Measurements from ENCODE around the gene DGCR6.
"Not testable (repeated sequence)": the region's sequence is repeated elsewhere in the genome, so short reads cannot be mapped to it uniquely, and the experiment has no call there.

Gene DGCR6
- total RNA-seq = 0.13 to 0.77 reads per million in 2 donors

- no peak for DNase-seq
These were observed at the start of gene DGCR6 for GRCh38 chr22:18905540-18906409. Gene DGCR6 (plus strand): TSS chr22:18906320. CDS start chr22:18906375, 55 bp downstream.

GRCh38 chr22:18859314-18859713 lies 46.8 kb upstream of the DGCR6 start:
- DNase-seq = not testable (repeated sequence)

- not testable (repeated sequence) for DNase-seq
These were observed 24.9 kb upstream of the DGCR6 start for GRCh38 chr22:18881260-18881659.

GRCh38 chr22:18884465-18884864 lies 21.7 kb upstream of the DGCR6 start:
- DNase-seq = not testable (repeated sequence)

GRCh38 chr22:18888115-18888514 lies 18.0 kb upstream of the DGCR6 start:
- DNase-seq = no peak

- not testable (repeated sequence) for DNase-seq
These were observed 15.5 kb upstream of the DGCR6 start for GRCh38 chr22:18890510-18891192.

GRCh38 chr22:18893775-18894174 lies 12.3 kb upstream of the DGCR6 start:
- not testable (repeated sequence) for DNase-seq

- DNase-seq = not testable (repeated sequence)
These were observed 10.0 kb upstream of the DGCR6 start for GRCh38 chr22:18896037-18896657.

GRCh38 chr22:18906410-18906745 lies 258 bp downstream of the DGCR6 start:
- not testable (repeated sequence) for DNase-seq

GRCh38 chr22:18906896-18907295 lies 776 bp downstream of the DGCR6 start:
- no peak for DNase-seq

- DNase-seq = no peak
These were observed 3.4 kb downstream of the DGCR6 start for GRCh38 chr22:18909556-18909955.

- not testable (repeated sequence) for DNase-seq
These were observed 5.4 kb downstream of the DGCR6 start for GRCh38 chr22:18911535-18911934.

- DNase-seq = not testable (repeated sequence)
These were observed 6.3 kb downstream of the DGCR6 start for GRCh38 chr22:18912264-18912946.

GRCh38 chr22:18914558-18914957 lies 8.4 kb downstream of the DGCR6 start:
- not testable (repeated sequence) for DNase-seq

- DNase-seq = not testable (repeated sequence)
These were observed 9.4 kb downstream of the DGCR6 start for GRCh38 chr22:18915550-18915949.

- DNase-seq = not testable (repeated sequence)
These were observed 11.7 kb downstream of the DGCR6 start for GRCh38 chr22:18917818-18918217.

GRCh38 chr22:18920257-18920902 lies 14.3 kb downstream of the DGCR6 start:
- not testable (repeated sequence) for DNase-seq

GRCh38 chr22:18925368-18926064 lies 19.4 kb downstream of the DGCR6 start:
- DNase-seq = no peak

- no peak for DNase-seq
These were observed 20.9 kb downstream of the DGCR6 start for GRCh38 chr22:18927020-18927419.

GRCh38 chr22:18927573-18927972 lies 21.5 kb downstream of the DGCR6 start:
- DNase-seq = no peak

GRCh38 chr22:18929459-18929858 lies 23.3 kb downstream of the DGCR6 start:
- DNase-seq = no peak

Data from activated gamma-delta T cell (primary cell).